ENCODE data around the gene VWA2.

Gene VWA2

GRCh38 chr10:114285961-114286441 lies 46.9 kb downstream of the VWA2 start:
- H3K4me3 ChIP-seq (ENCODE audit: low read depth, low read length): no peak overlapping the region
- TF ChIP-seq, protein P1, sequence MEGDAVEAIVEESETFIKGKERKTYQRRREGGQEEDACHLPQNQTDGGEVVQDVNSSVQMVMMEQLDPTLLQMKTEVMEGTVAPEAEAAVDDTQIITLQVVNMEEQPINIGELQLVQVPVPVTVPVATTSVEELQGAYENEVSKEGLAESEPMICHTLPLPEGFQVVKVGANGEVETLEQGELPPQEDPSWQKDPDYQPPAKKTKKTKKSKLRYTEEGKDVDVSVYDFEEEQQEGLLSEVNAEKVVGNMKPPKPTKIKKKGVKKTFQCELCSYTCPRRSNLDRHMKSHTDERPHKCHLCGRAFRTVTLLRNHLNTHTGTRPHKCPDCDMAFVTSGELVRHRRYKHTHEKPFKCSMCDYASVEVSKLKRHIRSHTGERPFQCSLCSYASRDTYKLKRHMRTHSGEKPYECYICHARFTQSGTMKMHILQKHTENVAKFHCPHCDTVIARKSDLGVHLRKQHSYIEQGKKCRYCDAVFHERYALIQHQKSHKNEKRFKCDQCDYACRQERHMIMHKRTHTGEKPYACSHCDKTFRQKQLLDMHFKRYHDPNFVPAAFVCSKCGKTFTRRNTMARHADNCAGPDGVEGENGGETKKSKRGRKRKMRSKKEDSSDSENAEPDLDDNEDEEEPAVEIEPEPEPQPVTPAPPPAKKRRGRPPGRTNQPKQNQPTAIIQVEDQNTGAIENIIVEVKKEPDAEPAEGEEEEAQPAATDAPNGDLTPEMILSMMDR (IDR thresholded peaks at IDR 0.05; ENCODE audit: low read depth, low read length): no peak

DNA sequence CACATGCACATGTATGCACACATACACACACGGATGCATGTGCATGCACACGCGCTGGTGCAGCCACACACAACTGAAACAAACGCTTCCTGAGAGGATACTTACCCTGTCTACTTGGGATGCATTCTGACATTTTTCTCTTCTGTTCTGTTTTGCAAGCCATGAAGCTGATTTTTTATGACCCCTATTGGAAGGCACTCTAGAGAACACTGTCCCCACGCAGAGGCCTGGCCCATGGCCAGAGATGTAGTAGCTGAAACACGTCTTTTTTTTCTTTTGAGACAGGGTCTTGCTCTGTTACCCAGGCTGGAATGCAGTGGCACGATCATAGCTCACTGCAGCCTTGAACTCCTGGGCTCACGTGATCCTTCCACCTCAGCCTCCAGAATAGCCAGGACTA lies 47.9 kb downstream of the VWA2 start:
- no peak overlapping the region for H3K4me3 ChIP-seq (ENCODE audit: low read depth, low read length)
- TF ChIP-seq, protein P1 (IDR thresholded peaks at IDR 0.05; ENCODE audit: low read depth, low read length): no peak

DNA sequence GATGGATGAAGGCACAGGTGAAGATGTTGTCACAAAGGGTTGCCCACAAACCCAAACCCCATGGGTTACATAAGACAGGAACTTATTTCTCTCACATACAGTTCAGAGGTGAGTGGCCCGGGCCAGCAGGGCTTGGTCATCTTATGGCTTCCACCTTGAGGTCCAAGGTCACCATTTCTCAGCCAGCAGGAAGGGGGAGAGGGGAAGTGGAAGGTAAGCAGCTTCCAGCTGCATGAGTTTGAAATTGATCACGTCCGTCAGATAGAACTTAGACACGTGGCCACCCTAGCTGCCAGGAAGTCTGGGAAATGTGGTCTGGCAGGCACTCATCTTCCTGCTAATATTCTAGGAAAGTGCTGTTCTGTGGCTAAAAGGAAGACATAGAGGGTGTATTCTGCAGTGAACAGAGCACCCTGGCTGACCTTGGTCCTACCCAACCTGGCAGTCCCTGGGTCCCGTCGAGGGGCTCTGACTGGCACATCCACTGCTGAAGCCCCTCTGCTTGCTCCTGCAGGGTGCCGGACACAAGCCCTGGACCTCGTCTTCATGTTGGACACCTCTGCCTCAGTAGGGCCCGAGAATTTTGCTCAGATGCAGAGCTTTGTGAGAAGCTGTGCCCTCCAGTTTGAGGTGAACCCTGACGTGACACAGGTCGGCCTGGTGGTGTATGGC lies 49.5 kb downstream of the VWA2 start:
- TF ChIP-seq, protein P1 (IDR thresholded peaks at IDR 0.05; ENCODE audit: low read depth, low read length): no peak
- H3K4me3 ChIP-seq (ENCODE audit: low read depth, low read length): no peak overlapping the region

DNA sequence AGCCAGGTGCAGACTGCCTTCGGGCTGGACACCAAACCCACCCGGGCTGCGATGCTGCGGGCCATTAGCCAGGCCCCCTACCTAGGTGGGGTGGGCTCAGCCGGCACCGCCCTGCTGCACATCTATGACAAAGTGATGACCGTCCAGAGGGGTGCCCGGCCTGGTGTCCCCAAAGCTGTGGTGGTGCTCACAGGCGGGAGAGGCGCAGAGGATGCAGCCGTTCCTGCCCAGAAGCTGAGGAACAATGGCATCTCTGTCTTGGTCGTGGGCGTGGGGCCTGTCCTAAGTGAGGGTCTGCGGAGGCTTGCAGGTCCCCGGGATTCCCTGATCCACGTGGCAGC lies 50.0 kb downstream of the VWA2 start:
- no peak overlapping the region for H3K4me3 ChIP-seq (ENCODE audit: low read depth, low read length)
- TF ChIP-seq, protein P1 (IDR thresholded peaks at IDR 0.05; ENCODE audit: low read depth, low read length): no peak

- H3K4me3 ChIP-seq (ENCODE audit: low read depth, low read length): no peak overlapping the region
- TF ChIP-seq, protein P1 (IDR thresholded peaks at IDR 0.05; ENCODE audit: low read depth, low read length): no peak
Measured at GRCh38 chr10:114290038-114290437, 51.0 kb downstream of the VWA2 start.

GRCh38 chr10:114291076-114291475 lies 52.0 kb downstream of the VWA2 start:
- TF ChIP-seq, protein P1 (IDR thresholded peaks at IDR 0.05; ENCODE audit: low read depth, low read length): no peak
- no peak overlapping the region for H3K4me3 ChIP-seq (ENCODE audit: low read depth, low read length)

DNA sequence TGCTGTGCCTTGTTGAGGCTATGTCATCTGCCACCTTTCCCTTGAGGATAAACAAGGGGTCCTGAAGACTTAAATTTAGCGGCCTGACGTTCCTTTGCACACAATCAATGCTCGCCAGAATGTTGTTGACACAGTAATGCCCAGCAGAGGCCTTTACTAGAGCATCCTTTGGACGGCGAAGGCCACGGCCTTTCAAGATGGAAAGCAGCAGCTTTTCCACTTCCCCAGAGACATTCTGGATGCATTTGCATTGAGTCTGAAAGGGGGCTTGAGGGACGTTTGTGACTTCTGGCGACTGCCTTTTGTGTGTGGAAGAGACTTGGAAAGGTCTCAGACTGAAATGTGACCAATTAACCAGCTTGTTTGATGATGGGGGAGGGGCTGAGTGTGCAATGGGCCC lies 52.5 kb downstream of the VWA2 start:
- no peak overlapping the region for H3K4me3 ChIP-seq (ENCODE audit: low read depth, low read length)
- TF ChIP-seq, protein P1 (IDR thresholded peaks at IDR 0.05; ENCODE audit: low read depth, low read length): no peak
